ENCODE measurements around the gene GAGE12H.
"Not testable (repeated sequence)": the region's sequence is repeated elsewhere in the genome, so short reads cannot be mapped to it uniquely, and the experiment has no call there.

DNA sequence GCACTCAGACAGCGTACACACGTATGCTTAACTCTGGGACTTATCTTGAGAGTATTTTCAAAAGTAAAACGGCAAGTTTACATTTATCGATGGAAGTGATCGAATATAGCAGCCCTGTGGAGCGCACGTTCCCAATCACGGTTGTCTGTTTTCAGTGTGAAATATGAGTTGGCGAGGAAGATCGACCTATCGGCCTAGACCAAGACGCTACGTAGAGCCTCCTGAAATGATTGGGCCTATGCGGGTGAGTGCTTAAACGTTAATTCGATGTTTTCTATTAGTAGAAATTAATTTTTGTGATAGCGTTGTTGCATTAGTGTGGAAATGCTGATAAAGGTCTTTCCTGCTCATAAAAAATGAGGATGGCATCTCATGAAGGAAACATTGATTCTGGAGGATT, 10.7 kb downstream of the GAGE12H start:
- TF ChIP-seq, protein P1, sequence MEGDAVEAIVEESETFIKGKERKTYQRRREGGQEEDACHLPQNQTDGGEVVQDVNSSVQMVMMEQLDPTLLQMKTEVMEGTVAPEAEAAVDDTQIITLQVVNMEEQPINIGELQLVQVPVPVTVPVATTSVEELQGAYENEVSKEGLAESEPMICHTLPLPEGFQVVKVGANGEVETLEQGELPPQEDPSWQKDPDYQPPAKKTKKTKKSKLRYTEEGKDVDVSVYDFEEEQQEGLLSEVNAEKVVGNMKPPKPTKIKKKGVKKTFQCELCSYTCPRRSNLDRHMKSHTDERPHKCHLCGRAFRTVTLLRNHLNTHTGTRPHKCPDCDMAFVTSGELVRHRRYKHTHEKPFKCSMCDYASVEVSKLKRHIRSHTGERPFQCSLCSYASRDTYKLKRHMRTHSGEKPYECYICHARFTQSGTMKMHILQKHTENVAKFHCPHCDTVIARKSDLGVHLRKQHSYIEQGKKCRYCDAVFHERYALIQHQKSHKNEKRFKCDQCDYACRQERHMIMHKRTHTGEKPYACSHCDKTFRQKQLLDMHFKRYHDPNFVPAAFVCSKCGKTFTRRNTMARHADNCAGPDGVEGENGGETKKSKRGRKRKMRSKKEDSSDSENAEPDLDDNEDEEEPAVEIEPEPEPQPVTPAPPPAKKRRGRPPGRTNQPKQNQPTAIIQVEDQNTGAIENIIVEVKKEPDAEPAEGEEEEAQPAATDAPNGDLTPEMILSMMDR (IDR thresholded peaks at IDR 0.05) = not testable (repeated sequence)
- TF ChIP-seq EP300, POLR2AphosphoS5, POLR2A (IDR thresholded peaks at IDR 0.05): not testable (repeated sequence)

Data from suprapubic skin (tissue), 4 donors.